ENCODE data around the gene DPF3. TPM values are rescaled to one million over a fixed set of nuclear protein-coding genes. Genes with fewer than 3 reads are reported as not detected.

The DPF3 gene
- total RNA-seq, 1 experiment from 2014 or later: not detected

DNA sequence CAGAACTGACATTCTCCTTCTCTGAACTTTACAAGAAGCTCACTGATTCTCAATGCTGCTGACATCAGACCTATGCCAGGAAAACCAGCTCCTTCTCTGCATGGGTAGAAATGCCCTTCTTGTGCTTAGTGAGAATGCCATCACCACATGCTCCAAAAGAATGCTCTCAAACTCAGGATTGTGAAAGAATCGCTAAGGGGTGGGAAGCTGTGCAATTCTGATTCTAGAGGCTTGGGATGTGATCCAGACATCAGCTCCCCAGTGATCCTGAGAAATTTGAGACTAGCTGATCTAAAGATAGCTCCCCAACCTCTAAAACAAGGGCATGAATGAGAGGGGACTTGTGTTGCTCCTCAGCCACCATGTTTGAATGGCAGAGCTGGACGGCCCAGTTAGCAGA is 113.2 kb downstream of the DPF3 start:
- no peaks in the 10 kb centered on the region for H3K9me2 ChIP-seq (ENCODE audit: insufficient read depth)
- H2AFZ ChIP-seq: no peak overlapping the region
- H3K27ac ChIP-seq: no peak overlapping the region
- H3F3A ChIP-seq (ENCODE audit: insufficient read depth, low read depth): no peaks in the 10 kb centered on the region
- H3K4me2 ChIP-seq: no peak overlapping the region
- intact Hi-C loops (cut with micrococcal nuclease; ENCODE audit: unreplicated experiment): no loop called here
- H3K36me3 ChIP-seq (ENCODE audit: low read depth): no peaks in the 10 kb centered on the region
- H3K79me2 ChIP-seq (ENCODE audit: low read depth): no peaks in the 10 kb centered on the region
- H3K9me3 ChIP-seq (ENCODE audit: insufficient read depth, low read depth): no peaks in the 10 kb centered on the region
- TF ChIP-seq, protein P1, sequence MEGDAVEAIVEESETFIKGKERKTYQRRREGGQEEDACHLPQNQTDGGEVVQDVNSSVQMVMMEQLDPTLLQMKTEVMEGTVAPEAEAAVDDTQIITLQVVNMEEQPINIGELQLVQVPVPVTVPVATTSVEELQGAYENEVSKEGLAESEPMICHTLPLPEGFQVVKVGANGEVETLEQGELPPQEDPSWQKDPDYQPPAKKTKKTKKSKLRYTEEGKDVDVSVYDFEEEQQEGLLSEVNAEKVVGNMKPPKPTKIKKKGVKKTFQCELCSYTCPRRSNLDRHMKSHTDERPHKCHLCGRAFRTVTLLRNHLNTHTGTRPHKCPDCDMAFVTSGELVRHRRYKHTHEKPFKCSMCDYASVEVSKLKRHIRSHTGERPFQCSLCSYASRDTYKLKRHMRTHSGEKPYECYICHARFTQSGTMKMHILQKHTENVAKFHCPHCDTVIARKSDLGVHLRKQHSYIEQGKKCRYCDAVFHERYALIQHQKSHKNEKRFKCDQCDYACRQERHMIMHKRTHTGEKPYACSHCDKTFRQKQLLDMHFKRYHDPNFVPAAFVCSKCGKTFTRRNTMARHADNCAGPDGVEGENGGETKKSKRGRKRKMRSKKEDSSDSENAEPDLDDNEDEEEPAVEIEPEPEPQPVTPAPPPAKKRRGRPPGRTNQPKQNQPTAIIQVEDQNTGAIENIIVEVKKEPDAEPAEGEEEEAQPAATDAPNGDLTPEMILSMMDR (conservative IDR thresholded peaks at IDR 0.05): no peak
- no peak for TF ChIP-seq EZH2 (IDR thresholded peaks at IDR 0.05; ENCODE audit: low read depth)
- peaks cover 44% of the 10 kb centered on the region for H3K27me3 ChIP-seq (ENCODE audit: insufficient read depth, low read depth)
- POLR2A ChIA-PET (ENCODE audit: unreplicated experiment): no interaction called here
- H3K4me3 ChIP-seq: no peak overlapping the region
- CTCF ChIA-PET: no interaction called here
- DNase-seq: no peak
- BruUV-seq (replicated peaks): no TSS peak
- no peaks in the 10 kb centered on the region for H3K4me1 ChIP-seq (replicated peaks; ENCODE audit: insufficient read depth)
- H4K20me1 ChIP-seq (ENCODE audit: insufficient read depth): no peaks in the 10 kb centered on the region

DNA sequence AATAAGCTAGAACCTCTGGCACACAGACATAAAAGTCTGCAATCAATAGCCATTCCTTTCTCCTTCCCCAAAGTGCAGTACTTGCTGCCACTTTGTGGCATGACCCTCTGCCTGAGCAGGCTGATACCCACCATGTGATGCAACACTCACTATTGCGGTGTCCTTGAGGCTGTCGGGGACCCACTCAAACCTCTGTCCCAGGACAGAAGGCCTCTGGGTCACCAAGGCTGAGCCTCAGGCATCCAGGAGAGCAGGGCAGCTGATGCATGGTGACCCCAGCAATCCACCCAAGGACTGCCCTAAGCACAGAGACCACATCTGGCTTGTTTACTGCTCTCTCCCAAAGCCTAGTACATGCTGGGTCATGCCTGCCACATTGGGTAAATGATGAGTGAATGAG is 114.2 kb downstream of the DPF3 start:
- no peak for DNase-seq
- H4K20me1 ChIP-seq (ENCODE audit: insufficient read depth): no peaks in the 10 kb centered on the region
- H3K9me3 ChIP-seq (ENCODE audit: insufficient read depth, low read depth): no peaks in the 10 kb centered on the region
- H3K4me3 ChIP-seq: no peak overlapping the region
- TF ChIP-seq, protein P1 (conservative IDR thresholded peaks at IDR 0.05): no peak
- no peak for TF ChIP-seq EZH2 (IDR thresholded peaks at IDR 0.05; ENCODE audit: low read depth)
- ChIA-PET CTCF (no interaction called here), POLR2A (ENCODE audit: unreplicated experiment) (no interaction called here)
- H3F3A ChIP-seq (ENCODE audit: insufficient read depth, low read depth): no peaks in the 10 kb centered on the region
- intact Hi-C loops (cut with micrococcal nuclease; ENCODE audit: unreplicated experiment): no loop called here
- H3K27ac ChIP-seq: no peak overlapping the region
- H3K4me1 ChIP-seq (replicated peaks; ENCODE audit: insufficient read depth): no peaks in the 10 kb centered on the region
- H3K9me2 ChIP-seq (ENCODE audit: insufficient read depth): no peaks in the 10 kb centered on the region; the same call in 1 of the 2 replicates
- no peaks in the 10 kb centered on the region for H3K79me2 ChIP-seq (ENCODE audit: low read depth)
- H3K36me3 ChIP-seq (ENCODE audit: low read depth): no peaks in the 10 kb centered on the region
- BruUV-seq (replicated peaks): no TSS peak
- H2AFZ ChIP-seq: no peak overlapping the region
- H3K4me2 ChIP-seq: no peak overlapping the region
- peaks cover 43% of the 10 kb centered on the region for H3K27me3 ChIP-seq (ENCODE audit: insufficient read depth, low read depth)

DNA sequence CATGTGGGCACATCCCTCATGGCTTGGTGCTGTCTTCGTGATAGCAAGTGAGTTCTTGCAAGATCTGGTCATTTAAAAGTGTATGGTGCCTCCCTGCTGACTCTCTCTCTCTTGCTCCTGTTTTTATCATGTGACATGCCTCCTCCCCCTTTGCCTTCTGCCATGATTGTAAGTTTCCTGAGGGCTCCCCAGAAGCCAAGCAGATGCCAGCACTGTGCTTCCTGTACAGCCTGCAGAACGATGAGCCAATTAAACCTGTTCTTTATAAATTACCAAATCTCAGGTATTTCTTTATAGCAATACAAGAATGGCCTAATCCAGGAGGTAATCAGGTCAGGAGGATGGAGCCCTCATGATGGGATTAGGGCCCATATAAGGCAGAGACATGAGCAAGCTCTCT is 116.3 kb downstream of the DPF3 start:
- Histone ChIP-seq H3K27me3 (ENCODE audit: insufficient read depth, low read depth) (peaks cover 42% of the 10 kb centered on the region), H3K4me3 (no peak overlapping the region), H3K79me2 (ENCODE audit: low read depth) (no peaks in the 10 kb centered on the region), H3K9me3 (ENCODE audit: insufficient read depth, low read depth) (no peaks in the 10 kb centered on the region), H3K36me3 (ENCODE audit: low read depth) (no peaks in the 10 kb centered on the region), H3K27ac (no peak overlapping the region), H3K9me2 (ENCODE audit: insufficient read depth) (no peaks in the 10 kb centered on the region; the same call in 1 of the 2 replicates), H3K4me2 (no peak overlapping the region), H2AFZ (no peak overlapping the region), H4K20me1 (ENCODE audit: insufficient read depth) (no peaks in the 10 kb centered on the region), H3F3A (ENCODE audit: insufficient read depth, low read depth) (no peaks in the 10 kb centered on the region), H3K4me1 (replicated peaks; ENCODE audit: insufficient read depth) (no peaks in the 10 kb centered on the region)
- no peak for DNase-seq
- intact Hi-C loops (cut with micrococcal nuclease; ENCODE audit: unreplicated experiment): no loop called here
- no peak for TF ChIP-seq EZH2 (IDR thresholded peaks at IDR 0.05; ENCODE audit: low read depth)
- TF ChIP-seq, protein P1 (conservative IDR thresholded peaks at IDR 0.05): no peak
- BruUV-seq (replicated peaks): no TSS peak
- ChIA-PET CTCF (no interaction called here), POLR2A (ENCODE audit: unreplicated experiment) (interaction anchor here (0.7 kb wide), 1 partner anchor 104 kb away, joined by 3 read pairs; no protein-coding TSS in a partner anchor)
